ENCODE measurements around the gene IER5. TPM values are rescaled to one million over a fixed set of nuclear protein-coding genes. Genes with fewer than 3 reads are reported as not detected.

Gene IER5
- total RNA-seq, 2 donors from 2014 or later = 25.6 to 55.1 TPM

- Histone ChIP-seq H3K27me3 (no peaks in the 10 kb centered on the region), H3K4me3 (no peak overlapping the region), H3K27ac (no peak overlapping the region), H3K36me3 (no peaks in the 10 kb centered on the region), H3K9me3 (no peaks in the 10 kb centered on the region), H3K4me1 (peaks cover 0 to 47% of the 10 kb centered on the region in 2 donors)
- TF ChIP-seq CTCF (IDR thresholded peaks at IDR 0.05) = no peak
- DNase-seq (ENCODE audit: low spot score) = no peak
These were observed 21.5 kb downstream of the IER5 start for GRCh38 chr1:181110013-181110412.

GRCh38 chr1:181111559-181111958 is 23.1 kb downstream of the IER5 start:
- Histone ChIP-seq H3K36me3 (no peaks in the 10 kb centered on the region), H3K4me3 (no peak overlapping the region), H3K27me3 (no peaks in the 10 kb centered on the region), H3K9me3 (no peaks in the 10 kb centered on the region), H3K4me1 (peaks cover 0 to 36% of the 10 kb centered on the region in 2 donors), H3K27ac (peak overlapping the region; percentile 10 to 59)
- TF ChIP-seq CTCF (IDR thresholded peaks at IDR 0.05) = no peak
- no peak for DNase-seq (ENCODE audit: low spot score)

- Histone ChIP-seq H3K4me3 (no peak overlapping the region), H3K27ac (peak overlapping the region; percentile 10 to 59), H3K9me3 (no peaks in the 10 kb centered on the region), H3K27me3 (no peaks in the 10 kb centered on the region), H3K4me1 (peaks cover 0 to 29% of the 10 kb centered on the region in 2 donors), H3K36me3 (no peaks in the 10 kb centered on the region)
- TF ChIP-seq CTCF (IDR thresholded peaks at IDR 0.05) = no peak
- DNase-seq (ENCODE audit: low spot score) = peak; percentile 94
These were observed 23.8 kb downstream of the IER5 start for GRCh38 chr1:181112071-181112929.

- H3K9me3 ChIP-seq = no peaks in the 10 kb centered on the region
- peaks cover 0 to 27% of the 10 kb centered on the region in 2 donors for H3K4me1 ChIP-seq
- no peak for TF ChIP-seq CTCF (IDR thresholded peaks at IDR 0.05)
- H3K36me3 ChIP-seq = no peaks in the 10 kb centered on the region
- DNase-seq (ENCODE audit: low spot score) = no peak
- H3K27me3 ChIP-seq = no peaks in the 10 kb centered on the region
- no peak overlapping the region for H3K4me3 ChIP-seq
- H3K27ac ChIP-seq = peak overlapping the region; percentile 10 to 59
These were observed 24.6 kb downstream of the IER5 start for GRCh38 chr1:181113059-181113641.

- Histone ChIP-seq H3K27ac (no peak overlapping the region), H3K9me3 (no peaks in the 10 kb centered on the region), H3K4me1 (peaks cover 0 to 27% of the 10 kb centered on the region in 2 donors), H3K27me3 (no peaks in the 10 kb centered on the region), H3K4me3 (no peak overlapping the region), H3K36me3 (no peaks in the 10 kb centered on the region)
- no peak for DNase-seq (ENCODE audit: low spot score)
- TF ChIP-seq CTCF (IDR thresholded peaks at IDR 0.05) = no peak
These were observed 26.3 kb downstream of the IER5 start for GRCh38 chr1:181114574-181115367.
